Aorta (tissue), 5 donors: ENCODE results near the gene RHBDD1. TPM values are rescaled to one million over a fixed set of nuclear protein-coding genes. Genes with fewer than 3 reads are reported as not detected.

Experiments used
- ATAC-seq: fragments of 200-7000 bp; cut with Tn5 transposase; one replicate; pipeline ENCODE4 v1.9.1; 2022; ENCODE audit warnings: moderate library complexity; ENCODE audit not compliant: low FRiP score
- DNase-seq, 2 donors: peaks; one replicate each; pipeline ENCODE4 v3.0.0-alpha.2; 2020
- H3K27ac ChIP-seq, 2 donors: one replicate each; pipeline ENCODE4 v1.5.1; 2013; ENCODE audit warnings: low read length in 2 of 2, mild to moderate bottlenecking in 2 of 2, moderate library complexity in 2 of 2, control low read depth in 1 of 2, inconsistent platforms in 1 of 2, low read depth in 1 of 2
- H3K27me3 ChIP-seq, 2 donors: one replicate each; pipeline ENCODE4 v1.6.1; 2013; ENCODE audit warnings: control low read depth in 1 of 2, low read length in 1 of 2, mild to moderate bottlenecking in 1 of 2, moderate library complexity in 1 of 2; ENCODE audit not compliant: insufficient read depth in 2 of 2, control insufficient read depth in 1 of 2
- H3K36me3 ChIP-seq, 2 donors: one replicate each; pipeline ENCODE4 v1.6.1; 2013; ENCODE audit warnings: control low read depth in 1 of 2, low read length in 1 of 2, mild to moderate bottlenecking in 1 of 2; ENCODE audit not compliant: insufficient read depth in 2 of 2, control insufficient read depth in 1 of 2
- H3K4me1 ChIP-seq, 2 donors: one replicate each; pipeline ENCODE4 v1.6.1; 2013; ENCODE audit warnings: low read length in 2 of 2, control low read depth in 1 of 2, mild to moderate bottlenecking in 1 of 2, moderate library complexity in 1 of 2; ENCODE audit not compliant: insufficient read depth in 2 of 2, control insufficient read depth in 1 of 2
- H3K4me3 ChIP-seq, 2 donors: one replicate each; pipeline ENCODE4 v1.5.1; 2013; ENCODE audit warnings: low read length in 2 of 2, control low read depth in 1 of 2, mild to moderate bottlenecking in 1 of 2
- H3K9me3 ChIP-seq: one replicate; pipeline ENCODE4 v1.6.1; 2013; ENCODE audit warnings: mild to moderate bottlenecking, low read length; ENCODE audit not compliant: control insufficient read depth
- WGBS, 2 donors: extraction: QIAGEN DNeasy Blood & Tissue Kit; methylation state at CpG; one replicate each; pipeline ENCODE4 v1.1.7; 2013; 5-methylcytosine and 5-hydroxymethylcytosine counted together
- intact Hi-C, 2 donors: fragments of 100-400 bp; cut with DNase I; formaldehyde crosslinking; loops; one replicate each; pipeline versions ENCODE4 v1.14.2 to v1.15.0; 2022
- polyA plus RNA-seq, 2 donors: library from polyadenylated mRNA; stranded (reverse); fragments of 200-250 nt; gene quantifications; one replicate each; pipeline ENCODE4 v1.2.3, GENCODE V29; 2013
- total RNA-seq, 2 donors: library from RNA; stranded (reverse); fragmentation: NEBNext Ultra II Directional; extraction: Animal tissue kit (Norgen Biotek cat#: 25700); gene quantifications; one replicate each; pipeline ENCODE4 v1.2.1, GENCODE V29; 2021
- donor health status: healthy with polysubstance abuse.
- donor health status: Bipolar disorder and iron deficiency.
- donor health status: DM: no; HTN: no; CAD: no.
- donor health status: DM: no; HTN: no; CAD: no.
- donor health status: DM: yes; HTN: yes; CAD: no.

The RHBDD1 gene
- total and polyA plus RNA-seq, 4 donors, result 6.0 to 39.2 (median 22.0) TPM

- ATAC-seq (no peak), DNase-seq (no peak)
- Histone ChIP-seq H3K27me3 (no peaks in the 10 kb centered on the region), H3K4me1 (no peaks in the 10 kb centered on the region), H3K36me3 (peaks cover 0 to under 1% of the 10 kb centered on the region in 2 donors), H3K27ac (no peak overlapping the region), H3K9me3 (no peaks in the 10 kb centered on the region), H3K4me3 (no peak overlapping the region)
- intact Hi-C loops, result no loop called here
- WGBS, 2 donors, result 83 to 89% methylated on average over 9 of the region's 9 CpGs
Observed at GRCh38 chr2:227013330-227013729, 177.5 kb downstream of the RHBDD1 start.

GRCh38 chr2:227013881-227014280, 178.0 kb downstream of the RHBDD1 start:
- ATAC-seq (no peak), DNase-seq (no peak)
- WGBS, 2 donors, result 89 to 93% methylated on average over 8 of the region's 8 CpGs
- Histone ChIP-seq H3K4me3 (no peak overlapping the region), H3K27ac (no peak overlapping the region), H3K4me1 (no peaks in the 10 kb centered on the region), H3K27me3 (no peaks in the 10 kb centered on the region), H3K9me3 (no peaks in the 10 kb centered on the region), H3K36me3 (no peaks in the 10 kb centered on the region)
- intact Hi-C loops, result no loop called here

- Histone ChIP-seq H3K9me3 (no peaks in the 10 kb centered on the region), H3K27ac (no peak overlapping the region), H3K36me3 (no peaks in the 10 kb centered on the region), H3K4me1 (no peaks in the 10 kb centered on the region), H3K4me3 (no peak overlapping the region), H3K27me3 (no peaks in the 10 kb centered on the region)
- DNase-seq, result no peak
- intact Hi-C loops, result no loop called here
- WGBS, 2 donors, result 57 to 82% methylated on average over 4 of the region's 4 CpGs
- no peak for ATAC-seq
Observed at GRCh38 chr2:227016894-227017293, 181.0 kb downstream of the RHBDD1 start.

DNA sequence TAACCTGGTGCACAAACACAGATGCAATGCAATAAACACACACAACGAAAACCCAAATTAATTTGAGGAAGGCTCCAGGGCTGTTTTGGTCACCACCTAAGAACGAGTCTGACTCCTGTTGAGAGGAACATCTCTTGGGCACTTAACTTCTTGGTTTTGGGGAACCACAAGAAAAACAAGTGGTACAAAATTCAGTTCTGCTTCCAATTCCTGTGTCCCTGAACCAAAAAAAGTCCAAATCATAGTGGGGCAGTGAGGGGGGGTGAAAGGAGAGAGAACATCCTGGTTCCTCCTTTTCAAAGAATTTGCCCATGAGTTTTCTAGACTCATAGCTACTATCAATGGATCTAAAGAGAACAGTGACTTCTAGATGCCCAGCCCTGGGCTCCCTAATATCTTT, 184.6 kb downstream of the RHBDD1 start:
- intact Hi-C loops, result no loop called here
- no peak overlapping the region for H3K4me3 ChIP-seq
- peaks cover 0 to 1% of the 10 kb centered on the region in 2 donors for H3K36me3 ChIP-seq
- H3K9me3 ChIP-seq, result no peaks in the 10 kb centered on the region
- DNase-seq (no peak), ATAC-seq (no peak)
- H3K4me1 ChIP-seq, result no peaks in the 10 kb centered on the region
- no peaks in the 10 kb centered on the region for H3K27me3 ChIP-seq
- H3K27ac ChIP-seq, result no peak overlapping the region
- 83 to 90% methylated on average over 2 of the region's 2 CpGs for WGBS, 2 donors

DNA sequence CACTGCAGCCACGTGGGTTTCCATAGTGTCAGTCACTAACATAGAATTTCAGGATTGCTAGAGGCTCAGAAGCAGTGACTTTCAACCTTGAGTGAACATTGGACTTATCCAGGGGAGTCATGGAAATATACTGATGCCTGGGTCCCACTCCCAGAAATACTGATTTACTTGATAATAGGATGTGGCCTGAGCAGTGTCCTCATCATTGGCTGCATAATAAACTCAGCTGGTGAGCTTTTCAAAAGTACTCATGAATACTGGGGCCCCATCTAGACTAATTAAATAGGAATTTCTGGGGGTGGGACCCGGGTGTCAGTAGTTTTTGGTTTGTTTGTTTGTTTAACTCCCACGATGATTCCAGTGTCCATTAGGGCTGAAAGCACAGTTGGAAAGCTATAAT, 186.8 kb downstream of the RHBDD1 start:
- WGBS, 2 donors, result 57 to 58% methylated on average over 3 of the region's 3 CpGs
- intact Hi-C loops, result no loop called here

GRCh38 chr2:227025510-227025909, 189.7 kb downstream of the RHBDD1 start:
- Histone ChIP-seq H3K9me3 (no peaks in the 10 kb centered on the region), H3K4me3 (no peak overlapping the region), H3K27me3 (no peaks in the 10 kb centered on the region), H3K36me3 (peaks cover 0 to 1% of the 10 kb centered on the region in 2 donors), H3K4me1 (no peaks in the 10 kb centered on the region), H3K27ac (no peak overlapping the region)
- DNase-seq, result no peak
- intact Hi-C loops, result no loop called here
- no peak for ATAC-seq
- whole genome bisulfite sequencing, 2 donors, result 60 to 68% methylated on average over 2 of the region's 2 CpGs

More for the DNA sequence above, 186.8 kb downstream of the RHBDD1 start:
- Histone ChIP-seq H3K4me1 (no peaks in the 10 kb centered on the region), H3K27me3 (no peaks in the 10 kb centered on the region), H3K36me3 (peaks cover 0 to 1% of the 10 kb centered on the region in 2 donors), H3K27ac (no peak overlapping the region), H3K9me3 (no peaks in the 10 kb centered on the region), H3K4me3 (no peak overlapping the region)
- DNase-seq (no peak), ATAC-seq (no peak)

DNA sequence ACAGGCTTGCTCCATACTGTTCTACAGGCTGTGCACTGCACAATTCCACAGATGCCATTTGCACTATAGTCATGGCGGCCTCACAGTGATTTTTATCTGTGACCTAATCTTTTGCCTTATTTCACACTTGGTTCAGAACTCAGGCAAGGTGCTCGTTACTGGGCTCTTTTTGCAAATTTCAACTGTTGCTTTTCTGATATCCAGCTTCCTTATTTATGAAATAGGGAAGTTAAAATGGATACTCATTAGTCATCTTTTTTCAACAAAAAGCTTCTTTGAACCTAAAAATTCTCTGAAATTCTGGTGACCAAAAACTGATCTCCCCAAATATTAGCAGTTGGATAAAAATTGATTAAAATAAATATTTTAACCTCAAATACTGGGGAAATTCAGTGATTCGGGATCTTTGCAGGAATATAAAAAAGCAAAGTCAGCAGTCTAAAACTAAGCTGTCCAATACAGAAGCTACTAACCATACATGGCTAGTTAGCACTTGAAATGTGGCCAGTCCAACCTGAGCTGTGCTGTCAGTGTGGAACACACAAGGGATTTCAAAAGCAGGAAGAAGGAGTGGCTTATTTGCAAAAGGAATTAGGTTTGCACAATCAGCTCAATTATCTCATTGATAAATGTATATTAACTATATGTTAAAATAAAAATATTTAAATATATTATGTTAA, 193.7 kb downstream of the RHBDD1 start:
- intact Hi-C loops, result no loop called here
- no peak overlapping the region for H3K4me3 ChIP-seq
- no peak overlapping the region for H3K27ac ChIP-seq
- H3K27me3 ChIP-seq, result no peaks in the 10 kb centered on the region
- no peak for ATAC-seq
- no peaks in the 10 kb centered on the region for H3K4me1 ChIP-seq
- no peak for DNase-seq
- peaks cover 0 to 3% of the 10 kb centered on the region in 2 donors for H3K36me3 ChIP-seq
- H3K9me3 ChIP-seq, result no peaks in the 10 kb centered on the region
- WGBS, 2 donors, result 86% methylated on average over 3 of the region's 3 CpGs

DNA sequence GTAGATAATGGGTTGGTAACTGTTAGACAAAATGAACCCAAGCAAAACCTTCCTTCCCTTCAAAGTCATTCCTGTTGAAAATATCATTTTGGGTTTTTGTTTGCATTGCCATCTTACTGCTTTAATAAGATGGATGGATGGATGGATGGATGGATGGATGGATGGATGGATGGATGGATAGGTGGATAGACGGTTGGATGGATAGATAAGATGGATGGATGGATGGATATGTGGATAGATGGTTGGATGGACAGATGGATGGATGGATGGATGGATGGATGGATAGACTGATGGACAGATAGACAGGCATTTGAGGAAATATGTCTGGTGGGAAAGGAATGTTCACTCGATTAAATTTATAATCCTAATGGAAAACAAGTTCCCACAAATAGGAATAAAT, 194.9 kb downstream of the RHBDD1 start:
- intact Hi-C loops, result no loop called here
- Histone ChIP-seq H3K27me3 (no peaks in the 10 kb centered on the region), H3K36me3 (peaks cover 0 to 3% of the 10 kb centered on the region in 2 donors), H3K9me3 (no peaks in the 10 kb centered on the region), H3K27ac (no peak overlapping the region), H3K4me1 (no peaks in the 10 kb centered on the region), H3K4me3 (no peak overlapping the region)
- 85 to 88% methylated on average over 2 of the region's 2 CpGs for WGBS, 2 donors
- DNase-seq (no peak), ATAC-seq (no peak)

DNA sequence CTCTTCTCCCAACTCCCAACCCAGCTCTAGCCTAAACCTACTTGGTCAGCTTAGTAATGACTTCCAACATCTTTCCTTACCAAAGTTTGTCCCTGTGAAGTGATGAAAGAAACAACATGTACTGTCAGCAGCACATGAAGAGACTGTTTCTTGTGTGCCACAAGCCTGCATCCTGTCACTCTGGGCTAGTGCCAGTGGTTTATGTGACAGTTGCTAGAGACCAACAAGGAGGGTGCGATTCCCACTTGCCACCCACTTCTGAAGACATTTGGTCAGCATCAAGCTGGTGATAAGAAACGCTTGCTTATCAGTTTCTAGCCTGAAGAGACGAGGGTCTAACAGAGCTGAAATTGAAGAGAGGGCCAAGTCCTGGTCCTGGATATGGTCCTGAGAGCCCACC, 195.5 kb downstream of the RHBDD1 start:
- DNase-seq, result no peak
- ATAC-seq, result no peak
- intact Hi-C loops, result no loop called here
- WGBS, 2 donors, result 45 to 71% methylated on average over 3 of the region's 3 CpGs
- H3K27ac ChIP-seq, result no peak overlapping the region
- H3K27me3 ChIP-seq, result no peaks in the 10 kb centered on the region
- H3K9me3 ChIP-seq, result no peaks in the 10 kb centered on the region
- peaks cover 0 to 3% of the 10 kb centered on the region in 2 donors for H3K36me3 ChIP-seq
- H3K4me3 ChIP-seq, result no peak overlapping the region
- H3K4me1 ChIP-seq, result no peaks in the 10 kb centered on the region
